Effector memory CD8-positive, alpha-beta T cell (primary cell): ENCODE data around the gene MARCHF10.

Experiments used
- ATAC-seq: fragments of 150-1000 bp; cut with Tn5 transposase; replicated peaks from 2 replicates; pipeline ENCODE4 v1.10.0; 2021; ENCODE audit warnings: mild to moderate bottlenecking, moderate library complexity
- DNase-seq, 3 experiments: peaks; one replicate each; pipeline ENCODE4 v3.0.0; 2021
- H3K27ac Mint-ChIP-seq, 2 donors: one replicate each; pipeline ENCODE4 v1.8.0; 2022; ENCODE audit warnings: mild to moderate bottlenecking in 2 of 2, mixed read lengths in 2 of 2, moderate library complexity in 2 of 2
- H3K27me3 Mint-ChIP-seq, 2 donors: one replicate each; pipeline ENCODE4 v1.8.0; 2022; ENCODE audit warnings: mixed read lengths in 2 of 2
- H3K36me3 Mint-ChIP-seq: one replicate; pipeline ENCODE4 v1.8.0; 2022; ENCODE audit warnings: mild to moderate bottlenecking, moderate library complexity, mixed read lengths; ENCODE audit not compliant: insufficient read depth
- H3K4me1 Mint-ChIP-seq, 2 donors: one replicate each; pipeline ENCODE4 v1.8.0; 2022; ENCODE audit warnings: low read depth in 2 of 2, mixed read lengths in 2 of 2
- H3K4me3 Mint-ChIP-seq, 2 donors: one replicate each; pipeline ENCODE4 v1.8.0; 2022; ENCODE audit warnings: mild to moderate bottlenecking in 2 of 2, mixed read lengths in 2 of 2, moderate library complexity in 2 of 2
- H3K9me3 Mint-ChIP-seq, 2 donors: one replicate each; pipeline ENCODE4 v1.8.0; 2022; ENCODE audit warnings: mixed read lengths in 2 of 2

Gene MARCHF10

DNA sequence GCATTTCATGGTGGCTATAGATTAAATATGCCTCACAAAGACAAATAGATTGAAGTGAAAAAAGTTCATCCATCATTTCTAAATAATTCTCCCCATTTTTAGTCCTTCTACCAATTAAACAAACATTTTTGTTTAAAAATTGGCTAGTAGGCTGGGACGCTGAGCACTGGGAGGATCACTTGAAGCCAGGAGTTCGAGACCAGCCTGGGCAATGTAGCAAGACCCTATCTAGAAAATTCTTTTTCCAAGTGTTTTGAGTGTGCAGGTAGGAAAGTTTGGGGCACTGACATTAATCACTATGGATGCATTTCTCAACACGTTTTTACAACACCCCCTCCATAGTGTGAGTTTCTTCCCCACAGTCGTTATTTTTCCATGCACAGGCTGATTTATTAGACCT, 123.9 kb downstream of the MARCHF10 start:
- ATAC-seq, result no peak
- no peaks in the 10 kb centered on the region for H3K27me3 Mint-ChIP-seq
- no peaks in the 10 kb centered on the region for H3K4me1 Mint-ChIP-seq
- no peak for DNase-seq
- H3K4me3 Mint-ChIP-seq, result no peak overlapping the region
- H3K9me3 Mint-ChIP-seq, result no peaks in the 10 kb centered on the region
- no peak overlapping the region for H3K27ac Mint-ChIP-seq
- H3K36me3 Mint-ChIP-seq, result no peaks in the 10 kb centered on the region

DNA sequence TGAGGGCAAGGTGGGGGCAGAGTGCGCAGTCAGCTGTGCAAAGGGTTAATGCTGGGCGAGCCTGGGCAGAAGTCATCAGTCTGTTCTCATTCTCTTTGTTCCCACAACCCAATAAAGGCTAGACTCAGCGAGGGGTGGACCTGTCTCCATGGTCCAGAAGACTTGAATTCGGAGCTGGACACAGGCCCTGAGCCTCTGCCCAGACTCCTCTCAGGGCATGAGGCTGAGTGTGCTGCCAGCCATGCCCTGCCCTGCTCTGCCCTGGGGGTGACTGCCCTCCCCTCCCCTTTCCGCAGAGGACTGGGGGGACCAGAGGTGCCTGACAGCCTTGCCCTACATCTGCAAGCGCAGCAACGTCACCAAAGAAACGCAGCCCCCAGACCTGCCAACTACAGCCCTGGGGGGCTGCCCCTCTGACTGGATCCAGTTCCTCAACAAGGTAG, 126.2 kb downstream of the MARCHF10 start:
- Mint-ChIP-seq H3K4me1 (no peaks in the 10 kb centered on the region), H3K27ac (no peak overlapping the region), H3K36me3 (no peaks in the 10 kb centered on the region), H3K9me3 (no peaks in the 10 kb centered on the region), H3K27me3 (no peaks in the 10 kb centered on the region), H3K4me3 (no peak overlapping the region)
- no peak for ATAC-seq
- DNase-seq, result no peak

DNA sequence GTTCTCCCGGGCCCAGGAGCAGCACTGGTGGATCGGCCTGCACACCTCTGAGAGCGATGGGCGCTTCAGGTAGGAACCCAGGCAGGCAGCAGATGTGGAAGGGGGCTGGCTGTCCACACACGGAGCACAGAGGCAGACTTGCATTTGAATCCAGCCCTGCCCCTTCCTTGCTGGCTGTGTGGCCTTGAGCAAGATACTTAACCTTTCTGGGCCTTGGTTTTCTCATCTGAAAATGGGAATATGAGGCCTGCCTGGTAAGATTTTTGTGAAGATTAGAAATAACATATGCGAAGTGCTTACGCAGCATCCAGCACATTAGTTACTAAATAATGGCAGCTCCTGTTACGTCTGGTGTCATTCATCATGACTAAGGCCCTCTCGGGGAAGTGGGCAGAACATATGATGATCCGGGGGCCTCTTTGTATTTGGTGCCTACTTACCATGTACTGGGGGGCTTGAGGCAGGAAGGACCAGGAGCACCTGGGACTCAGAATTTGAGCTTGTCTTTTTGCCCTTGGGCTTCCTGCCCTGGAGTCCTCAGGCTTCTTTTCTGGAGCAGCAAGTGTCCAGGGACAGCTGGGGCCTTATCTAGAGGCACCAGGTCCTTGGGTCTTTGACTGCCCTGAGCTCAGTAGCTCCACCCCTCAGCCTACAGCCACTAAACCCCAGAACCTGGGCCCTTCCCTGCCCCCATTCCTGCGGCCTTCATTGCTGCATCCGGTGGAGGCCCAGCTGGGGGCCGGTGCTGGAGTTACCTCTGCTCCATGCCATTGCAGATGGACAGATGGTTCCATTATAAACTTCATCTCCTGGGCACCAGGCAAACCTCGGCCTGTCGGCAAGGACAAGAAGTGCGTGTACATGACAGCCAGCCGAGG, 126.8 kb downstream of the MARCHF10 start:
- DNase-seq (no peak), ATAC-seq (no peak)
- Mint-ChIP-seq H3K27me3 (no peaks in the 10 kb centered on the region), H3K27ac (no peak overlapping the region), H3K36me3 (no peaks in the 10 kb centered on the region), H3K4me3 (no peak overlapping the region), H3K4me1 (no peaks in the 10 kb centered on the region), H3K9me3 (no peaks in the 10 kb centered on the region)

- no peaks in the 10 kb centered on the region for H3K27me3 Mint-ChIP-seq
- no peak overlapping the region for H3K27ac Mint-ChIP-seq
- H3K4me1 Mint-ChIP-seq, result no peaks in the 10 kb centered on the region
- no peaks in the 10 kb centered on the region for H3K36me3 Mint-ChIP-seq
- H3K9me3 Mint-ChIP-seq, result no peaks in the 10 kb centered on the region
- no peak for DNase-seq
- no peak for ATAC-seq
- no peak overlapping the region for H3K4me3 Mint-ChIP-seq
Observed at GRCh38 chr17:62680541-62681052, 127.5 kb downstream of the MARCHF10 start.

GRCh38 chr17:62679866-62680377, 128.2 kb downstream of the MARCHF10 start:
- no peaks in the 10 kb centered on the region for H3K9me3 Mint-ChIP-seq

DNA sequence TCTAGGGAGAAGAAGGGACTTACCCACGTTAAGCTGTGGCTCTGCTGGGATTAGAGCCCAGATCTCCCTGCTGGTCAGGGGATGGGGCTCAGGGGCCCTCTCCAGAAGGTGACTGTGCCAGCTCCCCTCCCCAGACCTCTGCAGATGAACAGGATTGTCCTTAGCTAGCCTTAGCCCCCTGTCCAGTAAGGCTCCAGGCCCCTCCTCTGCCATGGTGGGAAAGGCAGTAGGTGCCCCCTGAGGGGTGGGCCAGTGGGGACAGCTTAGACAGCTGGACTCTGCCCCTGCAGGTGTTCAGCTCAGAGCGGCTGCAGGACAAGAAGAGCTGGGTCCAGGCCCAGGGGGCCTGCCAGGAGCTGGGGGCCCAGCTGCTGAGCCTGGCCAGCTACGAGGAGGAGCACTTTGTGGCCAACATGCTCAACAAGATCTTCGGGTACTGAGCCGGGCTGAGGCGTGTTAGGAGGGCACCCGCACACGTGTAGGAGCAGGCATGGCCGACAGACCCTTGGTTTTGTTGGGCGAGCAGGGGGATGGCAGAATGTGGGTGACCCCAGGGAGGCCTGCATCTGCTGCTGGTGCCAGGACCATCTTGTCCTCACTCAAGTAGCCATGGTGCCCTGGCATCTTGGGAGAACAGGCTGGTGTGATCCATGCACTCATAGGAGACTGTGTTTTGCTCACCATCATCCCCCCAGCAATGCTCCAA, 129.7 kb downstream of the MARCHF10 start:
- H3K4me1 Mint-ChIP-seq, result no peaks in the 10 kb centered on the region
- no peak overlapping the region for H3K4me3 Mint-ChIP-seq
- H3K27ac Mint-ChIP-seq, result no peak overlapping the region
- H3K27me3 Mint-ChIP-seq, result no peaks in the 10 kb centered on the region
- no peaks in the 10 kb centered on the region for H3K9me3 Mint-ChIP-seq
- H3K36me3 Mint-ChIP-seq, result no peaks in the 10 kb centered on the region
- DNase-seq, result no peak
- ATAC-seq, result no peak

More at GRCh38 chr17:62679866-62680377, 128.2 kb downstream of the MARCHF10 start:
- DNase-seq (no peak), ATAC-seq (no peak)
- H3K4me1 Mint-ChIP-seq, result no peaks in the 10 kb centered on the region
- H3K36me3 Mint-ChIP-seq, result no peaks in the 10 kb centered on the region
- H3K4me3 Mint-ChIP-seq, result no peak overlapping the region
- H3K27ac Mint-ChIP-seq, result no peak overlapping the region
- H3K27me3 Mint-ChIP-seq, result no peaks in the 10 kb centered on the region

- H3K9me3 Mint-ChIP-seq, result no peaks in the 10 kb centered on the region
- peaks cover 0 to 4% of the 10 kb centered on the region in 2 donors for H3K4me1 Mint-ChIP-seq
- ATAC-seq, result no peak
- no peaks in the 10 kb centered on the region for H3K36me3 Mint-ChIP-seq
- H3K4me3 Mint-ChIP-seq, result no peak overlapping the region
- no peak overlapping the region for H3K27ac Mint-ChIP-seq
- DNase-seq, result no peak
- no peaks in the 10 kb centered on the region for H3K27me3 Mint-ChIP-seq
Observed at GRCh38 chr17:62676952-62677596, 131.0 kb downstream of the MARCHF10 start.

DNA sequence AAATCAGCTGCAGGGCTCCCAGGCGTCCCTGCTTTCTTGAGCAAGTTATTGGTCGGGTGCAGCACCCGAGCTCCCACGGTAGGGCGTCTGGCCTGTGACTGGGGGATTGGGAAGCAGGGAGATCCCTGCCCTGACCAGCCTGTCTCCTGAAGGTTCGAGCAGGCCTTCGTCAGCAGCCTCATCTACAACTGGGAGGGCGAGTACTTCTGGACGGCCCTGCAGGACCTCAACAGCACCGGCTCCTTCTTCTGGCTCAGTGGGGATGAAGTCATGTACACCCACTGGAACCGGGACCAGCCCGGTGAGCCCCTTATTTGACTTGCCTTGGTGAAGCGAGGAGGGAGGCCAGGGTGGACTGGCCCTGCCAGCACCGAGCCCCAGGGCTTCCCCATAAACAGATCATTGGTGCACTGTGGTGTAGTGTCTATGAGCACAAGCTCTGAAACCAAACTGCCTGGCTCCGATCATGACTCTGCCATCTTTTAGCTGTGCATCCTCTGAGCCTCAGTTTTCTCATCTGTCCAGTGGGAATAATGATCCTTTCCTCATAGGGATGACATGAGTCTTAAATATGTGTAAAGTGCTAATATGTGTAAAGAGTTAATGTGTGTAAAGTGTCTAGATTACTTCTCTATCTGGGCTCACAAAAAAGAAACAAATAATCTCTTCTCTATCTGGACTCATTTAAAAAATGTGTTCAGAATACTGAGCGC, 131.7 kb downstream of the MARCHF10 start:
- H3K27ac Mint-ChIP-seq, result no peak overlapping the region
- no peaks in the 10 kb centered on the region for H3K27me3 Mint-ChIP-seq
- ATAC-seq (no peak), DNase-seq (no peak)
- H3K9me3 Mint-ChIP-seq, result no peaks in the 10 kb centered on the region
- H3K4me1 Mint-ChIP-seq, result peaks cover 0 to 4% of the 10 kb centered on the region in 2 donors
- no peaks in the 10 kb centered on the region for H3K36me3 Mint-ChIP-seq
- H3K4me3 Mint-ChIP-seq, result no peak overlapping the region

DNA sequence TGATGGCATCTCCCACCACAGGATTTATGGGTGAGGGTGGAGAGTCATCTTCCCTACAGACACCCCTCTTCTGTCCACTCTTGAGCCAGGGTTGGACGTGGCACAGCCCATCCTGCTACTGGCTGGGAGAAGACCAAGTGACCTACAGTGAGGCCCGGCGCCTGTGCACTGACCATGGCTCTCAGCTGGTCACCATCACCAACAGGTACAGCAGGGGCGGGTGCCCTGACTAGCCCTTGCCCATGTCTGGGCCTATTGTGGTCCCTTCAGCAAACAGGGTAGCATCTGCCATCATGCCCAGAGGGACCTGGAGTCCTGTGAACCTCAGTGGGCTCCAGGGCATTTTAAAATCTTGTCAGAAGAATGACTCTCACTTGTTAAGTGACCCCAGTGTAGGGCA, 132.4 kb downstream of the MARCHF10 start:
- Mint-ChIP-seq H3K9me3 (no peaks in the 10 kb centered on the region), H3K27me3 (no peaks in the 10 kb centered on the region), H3K4me3 (no peak overlapping the region), H3K36me3 (no peaks in the 10 kb centered on the region), H3K4me1 (peaks cover 0 to 4% of the 10 kb centered on the region in 2 donors), H3K27ac (no peak overlapping the region)
- ATAC-seq (no peak), DNase-seq (no peak)

- H3K27ac Mint-ChIP-seq, result no peak overlapping the region
- no peaks in the 10 kb centered on the region for H3K9me3 Mint-ChIP-seq
- no peak overlapping the region for H3K4me3 Mint-ChIP-seq
- DNase-seq (no peak), ATAC-seq (no peak)
- no peaks in the 10 kb centered on the region for H3K27me3 Mint-ChIP-seq
- no peaks in the 10 kb centered on the region for H3K36me3 Mint-ChIP-seq
- peaks cover 0 to 4% of the 10 kb centered on the region in 2 donors for H3K4me1 Mint-ChIP-seq
Observed at GRCh38 chr17:62675260-62675659, 132.9 kb downstream of the MARCHF10 start.

DNA sequence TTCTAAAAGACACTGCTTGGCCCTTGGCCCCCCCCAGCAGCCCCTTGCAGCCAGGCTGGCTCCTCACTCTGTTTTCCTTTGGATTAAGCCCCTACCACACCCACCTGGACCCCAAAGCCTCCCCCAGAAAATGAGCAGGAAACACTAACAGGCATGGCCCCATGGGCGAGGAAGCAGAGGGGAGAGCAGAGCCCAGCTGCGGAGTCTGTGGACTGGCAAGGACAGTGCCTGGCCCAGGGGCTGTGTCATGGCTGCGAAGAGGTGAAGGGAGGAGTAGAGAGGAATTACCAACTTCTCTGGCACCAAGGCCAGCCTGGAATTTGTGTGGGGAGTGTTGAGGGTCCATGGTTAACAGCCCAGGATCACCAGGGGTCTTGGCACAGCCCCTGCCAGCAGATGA, 133.3 kb downstream of the MARCHF10 start:
- H3K27ac Mint-ChIP-seq, result no peak overlapping the region
- no peak overlapping the region for H3K4me3 Mint-ChIP-seq
- no peaks in the 10 kb centered on the region for H3K27me3 Mint-ChIP-seq
- DNase-seq (no peak), ATAC-seq (no peak)
- H3K9me3 Mint-ChIP-seq, result no peaks in the 10 kb centered on the region
- H3K36me3 Mint-ChIP-seq, result no peaks in the 10 kb centered on the region
- H3K4me1 Mint-ChIP-seq, result peaks cover 0 to 4% of the 10 kb centered on the region in 2 donors

GRCh38 chr17:62674363-62674739, 133.8 kb downstream of the MARCHF10 start:
- Mint-ChIP-seq H3K27ac (no peak overlapping the region), H3K36me3 (no peaks in the 10 kb centered on the region), H3K4me1 (peaks cover 0 to 4% of the 10 kb centered on the region in 2 donors), H3K27me3 (no peaks in the 10 kb centered on the region), H3K9me3 (no peaks in the 10 kb centered on the region), H3K4me3 (no peak overlapping the region)
- ATAC-seq (no peak), DNase-seq (no peak)
